GM12878 (cell line): ENCODE results near the gene RPL9. TPM values are rescaled to one million over a fixed set of nuclear protein-coding genes. Genes with fewer than 3 reads are reported as not detected.

Experiments
- ATAC-seq: fragments of 200-7000 bp; cut with Tn5 transposase; 3 replicates; pipeline ENCODE4 v1.9.1; 2020; ENCODE audit warnings: mild to moderate bottlenecking, moderate library complexity
- BruUV-seq: library from RNA; stranded (reverse); fragments of 400-500 nt; replicated peaks from 2 replicates; lab custom pipeline; 2021; lab: Mats Ljungman, UMichigan
- CTCF ChIA-PET: fragments of 300-600 bp; sonication (Branson Sonifier 250); formaldehyde crosslinking; extraction: SDS; loops from one replicate; lab custom pipeline; 2021; ENCODE audit warnings: inconsistent platforms; lab: Yijun Ruan, JAX
- POLR2A ChIA-PET: fragments of 350-600 bp; formaldehyde crosslinking; extraction: SDS; loops from one replicate; lab custom pipeline; 2021; ENCODE audit warnings: inconsistent platforms; lab: Charles Lee
- RAD21 ChIA-PET: fragments of 300-600 bp; sonication (Branson Sonifier 250); formaldehyde crosslinking; loops from one replicate; lab custom pipeline; 2023; ENCODE audit warnings: antibody characterized with exemption; ENCODE audit not compliant: unreplicated experiment; lab: Charles Lee
- SMC1A ChIA-PET: fragments of 300-600 bp; sonication (Branson Sonifier 250); formaldehyde crosslinking; loops from one replicate; lab custom pipeline; 2023; ENCODE audit not compliant: unreplicated experiment, uncharacterized antibody; lab: Charles Lee
- DNase-seq: peaks from one replicate; pipeline ENCODE4 v3.0.0-alpha.2; 2011; ENCODE audit warnings: low read depth, low spot score
- FAIRE-seq: peaks from 3 replicates; lab custom pipeline; 2011; peaks lifted over from hg19 to GRCh38; lab: Jason Lieb, UNC
- H2AFZ ChIP-seq: 2 replicates; pipeline ENCODE4 v1.6.0; 2011; ENCODE audit warnings: low read depth, low read length, control low read depth; ENCODE audit not compliant: control insufficient read depth
- H3K27ac ChIP-seq: 2 replicates; pipeline ENCODE4 v1.5.1; 2011; ENCODE audit warnings: control low read depth; ENCODE audit not compliant: control insufficient read depth, insufficient read depth
- H3K27me3 ChIP-seq, 2 experiments: replicated peaks in 1 of 2; 2 replicates each; pipeline versions ENCODE4 v1.6.0 to v1.6.1; 2011; ENCODE audit warnings: low read length in 1 of 2; ENCODE audit not compliant: control insufficient read depth in 2 of 2, insufficient read depth in 2 of 2
- H3K36me3 ChIP-seq, 2 experiments: 2 replicates each; pipeline ENCODE4 v1.5.1; 2011; ENCODE audit warnings: low read length in 1 of 2; ENCODE audit not compliant: control insufficient read depth in 2 of 2, insufficient read depth in 2 of 2
- H3K4me1 ChIP-seq: 2 replicates; pipeline ENCODE4 v1.6.1; 2011; ENCODE audit warnings: mild to moderate bottlenecking, low read length, moderate library complexity, mixed read lengths; ENCODE audit not compliant: control insufficient read depth, insufficient read depth
- H3K4me2 ChIP-seq: 2 replicates; pipeline ENCODE4 v1.6.0; 2011; ENCODE audit warnings: control low read depth; ENCODE audit not compliant: control insufficient read depth, insufficient read depth
- H3K4me3 ChIP-seq: fragments of 200-600 bp; sonication (generic); 2 replicates; pipeline ENCODE4 v1.5.1; 2016
- H3K79me2 ChIP-seq: 2 replicates; pipeline ENCODE4 v1.6.0; 2011; ENCODE audit warnings: low read length; ENCODE audit not compliant: control insufficient read depth, insufficient read depth
- H3K9ac ChIP-seq: 2 replicates; pipeline ENCODE4 v1.8.0; 2011; ENCODE audit warnings: low read length, control low read depth, mixed read lengths; ENCODE audit not compliant: control insufficient read depth, insufficient read depth
- H3K9me3 ChIP-seq: replicated peaks from 3 replicates; pipeline ENCODE4 v1.5.1; 2011; ENCODE audit warnings: mild to moderate bottlenecking, low read length; ENCODE audit not compliant: control insufficient read depth, insufficient read depth
- H4K20me1 ChIP-seq: 2 replicates; pipeline ENCODE4 v1.6.0; 2011; ENCODE audit not compliant: control insufficient read depth, insufficient read depth
- CEBPB ChIP-seq, 2 experiments: fragments of 150-350 bp in 1 of 2; IDR thresholded peaks; 2 replicates each; pipeline ENCODE4 v1.6.1; 2012 to 2014; ENCODE audit warnings: low read depth in 2 of 2, low read length in 2 of 2, borderline replicate concordance in 1 of 2, inconsistent platforms in 1 of 2
- CREB1 ChIP-seq: IDR thresholded peaks from 2 replicates; pipeline ENCODE4 v1.6.1; 2012; ENCODE audit warnings: low read depth, mild to moderate bottlenecking, inconsistent platforms
- JUND ChIP-seq: IDR thresholded peaks from 2 replicates; pipeline ENCODE4 v1.6.1; 2012; ENCODE audit warnings: low read depth, mild to moderate bottlenecking, low read length, improper control_type of control experiment, moderate library complexity
- NFYA ChIP-seq: IDR thresholded peaks from 2 replicates; pipeline ENCODE4 v1.6.1; 2011; ENCODE audit warnings: low read depth, mild to moderate bottlenecking, low read length, improper control_type of control experiment, borderline replicate concordance
- RAD21 ChIP-seq: IDR thresholded peaks from 2 replicates; pipeline ENCODE4 v1.6.1; 2011; ENCODE audit warnings: mild to moderate bottlenecking, low read depth, low read length, moderate library complexity; ENCODE audit not compliant: insufficient read depth
- YBX1 ChIP-seq: fragments of 450-650 bp; IDR thresholded peaks from 2 replicates; pipeline ENCODE4 v1.6.1; 2016; ENCODE audit warnings: antibody characterized with exemption
- ZBED1 ChIP-seq: IDR thresholded peaks from 2 replicates; pipeline ENCODE4 v1.6.1; 2016; ENCODE audit warnings: borderline replicate concordance
- ZNF217 ChIP-seq: fragments of 450-650 bp; IDR thresholded peaks from 2 replicates; pipeline ENCODE4 v1.6.1; 2017; ENCODE audit warnings: antibody characterized with exemption, mild to moderate bottlenecking
- WGBS: methylation state at CpG from one replicate; pipeline ENCODE4 v1.1.6; 2016; ENCODE audit warnings: low lambda C conversion rate; ENCODE audit not compliant: insufficient replicate concordance, insufficient coverage; ENCODE audit errors: missing lambda C conversion rate; 5-methylcytosine and 5-hydroxymethylcytosine counted together
- in situ Hi-C: fragments of 300-500 bp; cut with MboI; formaldehyde crosslinking; loops from 9 replicates; pipeline ENCODE4 v1.14.3; 2018; ENCODE audit warnings: mixed read lengths
- intact Hi-C: fragments of 100-400 bp; cut with micrococcal nuclease; formaldehyde crosslinking; loops from one replicate; pipeline ENCODE4 v1.14.2; 2022; ENCODE audit not compliant: unreplicated experiment
- polyA plus RNA-seq, 11 experiments: library from polyadenylated mRNA; depleted of rRNA in 4 of 11; unstranded in 6 of 11; stranded (reverse) in 5 of 11; fragments of >200 nt; fragmentation: Nextera tagmentation in 4 of 11; fragmentation: Illumina TruSeq in 1 of 11; extraction: Ambion mirVana in 4 of 11; extraction: Trizol in 1 of 11; gene quantifications; 1 replicate in 1 of 11; 2 replicates in 10 of 11; pipeline versions ENCODE4 v1.2.1 to v1.2.3, GENCODE V29; 2011 to 2016; ENCODE audit warnings: inconsistent platforms in 2 of 11, missing spikeins in 2 of 11, low read depth in 1 of 11
- total RNA-seq, 4 experiments: library from RNA; depleted of rRNA in 3 of 4; stranded (reverse); fragments of >200 nt in 3 of 4; fragmentation: Illumina TruSeq in 1 of 4; extraction: Trizol in 1 of 4; gene quantifications; 2 replicates each; pipeline versions ENCODE4 v1.2.1 to v1.2.3, GENCODE V29; 2013 to 2021
- TF ChIP-seq, protein P1 (sequence below): IDR thresholded peaks from 2 replicates; pipeline ENCODE4 v1.6.1; 2012; ENCODE audit warnings: low read length, inconsistent platforms
- TF ChIP-seq, protein P2 (sequence below): fragments of 450-650 bp; IDR thresholded peaks from 2 replicates; pipeline ENCODE4 v1.6.1; 2017; ENCODE audit warnings: mild to moderate bottlenecking, moderate library complexity
- TF ChIP-seq, protein P3 (sequence below): IDR thresholded peaks from 2 replicates; pipeline ENCODE4 v1.6.1; 2012; ENCODE audit warnings: mild to moderate bottlenecking, low read depth, low read length
- TF ChIP-seq, protein P4 (sequence below): fragments of 450-650 bp; IDR thresholded peaks from 2 replicates; pipeline ENCODE4 v1.6.1; 2017; ENCODE audit warnings: antibody characterized with exemption, mild to moderate bottlenecking, moderate library complexity

The RPL9 gene
- total and polyA plus RNA-seq, 10 of the 15 experiments (the other 5 are each of a cell fraction or from before 2014, with no cell fraction given) = 1,006 to 4,767 (median 2,910) TPM

DNA sequence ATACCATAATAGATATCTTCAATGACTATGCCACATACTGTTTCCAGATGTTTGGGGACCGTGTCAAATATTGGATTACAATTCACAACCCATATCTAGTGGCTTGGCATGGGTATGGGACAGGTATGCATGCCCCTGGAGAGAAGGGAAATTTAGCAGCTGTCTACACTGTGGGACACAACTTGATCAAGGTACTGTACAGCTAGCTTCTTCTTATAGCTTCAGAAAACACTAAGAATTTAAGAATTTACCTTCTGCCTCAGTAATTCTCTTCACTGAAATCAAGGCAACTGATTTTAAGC lies 51.2 kb downstream of the RPL9 start:
- CTCF ChIA-PET = interaction anchor here (1.1 to 1.2 kb wide), 3 partner anchors 10 to 274 kb away, joined by 3 to 4 read pairs (median 4); no protein-coding TSS in a partner anchor
- Histone ChIP-seq H3K4me2 (no peak overlapping the region), H3K27ac (no peak overlapping the region), H3K36me3 (no peaks in the 10 kb centered on the region), H3K4me1 (no peaks in the 10 kb centered on the region), H3K27me3 (no peaks in the 10 kb centered on the region; a peak in 1 of 4 replicates), H3K9ac (no peak overlapping the region), H3K9me3 (no peaks in the 10 kb centered on the region), H4K20me1 (no peaks in the 10 kb centered on the region), H3K79me2 (no peaks in the 10 kb centered on the region), H2AFZ (no peak overlapping the region), H3K4me3 (no peak overlapping the region)
- DNase-seq (no peak), FAIRE-seq (no peak), ATAC-seq (no peak)
- RAD21 ChIA-PET = interaction anchor here (1.0 to 1.1 kb wide), 2 partner anchors 12 to 43 kb away, joined by 3 to 8 read pairs; no protein-coding TSS in a partner anchor
- in situ Hi-C loops (no loop called here), intact Hi-C loops (no loop called here)
- 15% methylated on average over 1 of the region's 1 CpG for WGBS
- SMC1A ChIA-PET = interaction anchor here (0.6 to 1.5 kb wide), 7 partner anchors 16 to 505 kb away, joined by 3 to 4 read pairs (median 3); no protein-coding TSS in a partner anchor
- POLR2A ChIA-PET = interaction anchor here (1.1 kb wide), 1 partner anchor 11 kb away, joined by 5 read pairs; no protein-coding TSS in a partner anchor
- no TSS peak for BruUV-seq
- TF ChIP-seq, protein P1, sequence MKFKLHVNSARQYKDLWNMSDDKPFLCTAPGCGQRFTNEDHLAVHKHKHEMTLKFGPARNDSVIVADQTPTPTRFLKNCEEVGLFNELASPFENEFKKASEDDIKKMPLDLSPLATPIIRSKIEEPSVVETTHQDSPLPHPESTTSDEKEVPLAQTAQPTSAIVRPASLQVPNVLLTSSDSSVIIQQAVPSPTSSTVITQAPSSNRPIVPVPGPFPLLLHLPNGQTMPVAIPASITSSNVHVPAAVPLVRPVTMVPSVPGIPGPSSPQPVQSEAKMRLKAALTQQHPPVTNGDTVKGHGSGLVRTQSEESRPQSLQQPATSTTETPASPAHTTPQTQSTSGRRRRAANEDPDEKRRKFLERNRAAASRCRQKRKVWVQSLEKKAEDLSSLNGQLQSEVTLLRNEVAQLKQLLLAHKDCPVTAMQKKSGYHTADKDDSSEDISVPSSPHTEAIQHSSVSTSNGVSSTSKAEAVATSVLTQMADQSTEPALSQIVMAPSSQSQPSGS = no peak
- TF ChIP-seq, protein P2, sequence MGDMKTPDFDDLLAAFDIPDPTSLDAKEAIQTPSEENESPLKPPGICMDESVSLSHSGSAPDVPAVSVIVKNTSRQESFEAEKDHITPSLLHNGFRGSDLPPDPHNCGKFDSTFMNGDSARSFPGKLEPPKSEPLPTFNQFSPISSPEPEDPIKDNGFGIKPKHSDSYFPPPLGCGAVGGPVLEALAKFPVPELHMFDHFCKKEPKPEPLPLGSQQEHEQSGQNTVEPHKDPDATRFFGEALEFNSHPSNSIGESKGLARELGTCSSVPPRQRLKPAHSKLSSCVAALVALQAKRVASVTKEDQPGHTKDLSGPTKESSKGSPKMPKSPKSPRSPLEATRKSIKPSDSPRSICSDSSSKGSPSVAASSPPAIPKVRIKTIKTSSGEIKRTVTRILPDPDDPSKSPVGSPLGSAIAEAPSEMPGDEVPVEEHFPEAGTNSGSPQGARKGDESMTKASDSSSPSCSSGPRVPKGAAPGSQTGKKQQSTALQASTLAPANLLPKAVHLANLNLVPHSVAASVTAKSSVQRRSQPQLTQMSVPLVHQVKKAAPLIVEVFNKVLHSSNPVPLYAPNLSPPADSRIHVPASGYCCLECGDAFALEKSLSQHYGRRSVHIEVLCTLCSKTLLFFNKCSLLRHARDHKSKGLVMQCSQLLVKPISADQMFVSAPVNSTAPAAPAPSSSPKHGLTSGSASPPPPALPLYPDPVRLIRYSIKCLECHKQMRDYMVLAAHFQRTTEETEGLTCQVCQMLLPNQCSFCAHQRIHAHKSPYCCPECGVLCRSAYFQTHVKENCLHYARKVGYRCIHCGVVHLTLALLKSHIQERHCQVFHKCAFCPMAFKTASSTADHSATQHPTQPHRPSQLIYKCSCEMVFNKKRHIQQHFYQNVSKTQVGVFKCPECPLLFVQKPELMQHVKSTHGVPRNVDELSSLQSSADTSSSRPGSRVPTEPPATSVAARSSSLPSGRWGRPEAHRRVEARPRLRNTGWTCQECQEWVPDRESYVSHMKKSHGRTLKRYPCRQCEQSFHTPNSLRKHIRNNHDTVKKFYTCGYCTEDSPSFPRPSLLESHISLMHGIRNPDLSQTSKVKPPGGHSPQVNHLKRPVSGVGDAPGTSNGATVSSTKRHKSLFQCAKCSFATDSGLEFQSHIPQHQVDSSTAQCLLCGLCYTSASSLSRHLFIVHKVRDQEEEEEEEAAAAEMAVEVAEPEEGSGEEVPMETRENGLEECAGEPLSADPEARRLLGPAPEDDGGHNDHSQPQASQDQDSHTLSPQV = no peak
- TF ChIP-seq ZNF217 (no peak), ZBED1 (no peak), JUND (no peak), RAD21 (no peak), YBX1 (no peak), NFYA (no peak), CEBPB (IDR thresholded peaks at IDR 0.05; ENCODE audit: borderline replicate concordance in 1 of 2, low read depth in 2 of 2, low read length in 2 of 2) (no peak), CREB1 (no peak)
- TF ChIP-seq, protein P3, sequence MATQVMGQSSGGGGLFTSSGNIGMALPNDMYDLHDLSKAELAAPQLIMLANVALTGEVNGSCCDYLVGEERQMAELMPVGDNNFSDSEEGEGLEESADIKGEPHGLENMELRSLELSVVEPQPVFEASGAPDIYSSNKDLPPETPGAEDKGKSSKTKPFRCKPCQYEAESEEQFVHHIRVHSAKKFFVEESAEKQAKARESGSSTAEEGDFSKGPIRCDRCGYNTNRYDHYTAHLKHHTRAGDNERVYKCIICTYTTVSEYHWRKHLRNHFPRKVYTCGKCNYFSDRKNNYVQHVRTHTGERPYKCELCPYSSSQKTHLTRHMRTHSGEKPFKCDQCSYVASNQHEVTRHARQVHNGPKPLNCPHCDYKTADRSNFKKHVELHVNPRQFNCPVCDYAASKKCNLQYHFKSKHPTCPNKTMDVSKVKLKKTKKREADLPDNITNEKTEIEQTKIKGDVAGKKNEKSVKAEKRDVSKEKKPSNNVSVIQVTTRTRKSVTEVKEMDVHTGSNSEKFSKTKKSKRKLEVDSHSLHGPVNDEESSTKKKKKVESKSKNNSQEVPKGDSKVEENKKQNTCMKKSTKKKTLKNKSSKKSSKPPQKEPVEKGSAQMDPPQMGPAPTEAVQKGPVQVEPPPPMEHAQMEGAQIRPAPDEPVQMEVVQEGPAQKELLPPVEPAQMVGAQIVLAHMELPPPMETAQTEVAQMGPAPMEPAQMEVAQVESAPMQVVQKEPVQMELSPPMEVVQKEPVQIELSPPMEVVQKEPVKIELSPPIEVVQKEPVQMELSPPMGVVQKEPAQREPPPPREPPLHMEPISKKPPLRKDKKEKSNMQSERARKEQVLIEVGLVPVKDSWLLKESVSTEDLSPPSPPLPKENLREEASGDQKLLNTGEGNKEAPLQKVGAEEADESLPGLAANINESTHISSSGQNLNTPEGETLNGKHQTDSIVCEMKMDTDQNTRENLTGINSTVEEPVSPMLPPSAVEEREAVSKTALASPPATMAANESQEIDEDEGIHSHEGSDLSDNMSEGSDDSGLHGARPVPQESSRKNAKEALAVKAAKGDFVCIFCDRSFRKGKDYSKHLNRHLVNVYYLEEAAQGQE = no peak
- TF ChIP-seq, protein P4, sequence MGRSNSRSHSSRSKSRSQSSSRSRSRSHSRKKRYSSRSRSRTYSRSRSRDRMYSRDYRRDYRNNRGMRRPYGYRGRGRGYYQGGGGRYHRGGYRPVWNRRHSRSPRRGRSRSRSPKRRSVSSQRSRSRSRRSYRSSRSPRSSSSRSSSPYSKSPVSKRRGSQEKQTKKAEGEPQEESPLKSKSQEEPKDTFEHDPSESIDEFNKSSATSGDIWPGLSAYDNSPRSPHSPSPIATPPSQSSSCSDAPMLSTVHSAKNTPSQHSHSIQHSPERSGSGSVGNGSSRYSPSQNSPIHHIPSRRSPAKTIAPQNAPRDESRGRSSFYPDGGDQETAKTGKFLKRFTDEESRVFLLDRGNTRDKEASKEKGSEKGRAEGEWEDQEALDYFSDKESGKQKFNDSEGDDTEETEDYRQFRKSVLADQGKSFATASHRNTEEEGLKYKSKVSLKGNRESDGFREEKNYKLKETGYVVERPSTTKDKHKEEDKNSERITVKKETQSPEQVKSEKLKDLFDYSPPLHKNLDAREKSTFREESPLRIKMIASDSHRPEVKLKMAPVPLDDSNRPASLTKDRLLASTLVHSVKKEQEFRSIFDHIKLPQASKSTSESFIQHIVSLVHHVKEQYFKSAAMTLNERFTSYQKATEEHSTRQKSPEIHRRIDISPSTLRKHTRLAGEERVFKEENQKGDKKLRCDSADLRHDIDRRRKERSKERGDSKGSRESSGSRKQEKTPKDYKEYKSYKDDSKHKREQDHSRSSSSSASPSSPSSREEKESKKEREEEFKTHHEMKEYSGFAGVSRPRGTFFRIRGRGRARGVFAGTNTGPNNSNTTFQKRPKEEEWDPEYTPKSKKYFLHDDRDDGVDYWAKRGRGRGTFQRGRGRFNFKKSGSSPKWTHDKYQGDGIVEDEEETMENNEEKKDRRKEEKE = no peak
